Measurements from ENCODE around the gene ZNF530.

GRCh38 chr19:57656346-57656745 lies 56.7 kb downstream of the ZNF530 start:
- TF ChIP-seq CTCF (IDR thresholded peaks at IDR 0.05) (no peak), EP300 (IDR thresholded peaks at IDR 0.05) (no peak)
